ENCODE results near the gene SF3B1.
A peak's percentile ranks its signal among the peaks of the same experiment; 100 is the strongest.
"Not testable (repeated sequence)": the region's sequence is repeated elsewhere in the genome, so short reads cannot be mapped to it uniquely, and the experiment has no call there.

The SF3B1 gene

GRCh38 chr2:197434541-197435513, at the start of gene SF3B1:
TSS of gene SF3B1 (minus strand) at chr2:197435028. CDS start at chr2:197434999, 29 bp downstream.
- peak within 1 kb of the TSS; percentile 85 to 100 (median 96) for H3K27ac ChIP-seq

GRCh38 chr2:197484248-197484647, 49.4 kb upstream of the SF3B1 start:
- H3K27ac ChIP-seq, H3K4me3 ChIP-seq: not testable (repeated sequence)

More at GRCh38 chr2:197434541-197435513, at the start of gene SF3B1:
- H3K4me3 ChIP-seq: peak within 1 kb of the TSS; percentile 61 to 99 (median 88)

GRCh38 chr2:197480165-197481036, 45.6 kb upstream of the SF3B1 start:
- H3K27ac ChIP-seq: no peak overlapping the region

GRCh38 chr2:197477797-197478196, 43.0 kb upstream of the SF3B1 start:
- no peak overlapping the region for H3K27ac ChIP-seq
- H3K4me3 ChIP-seq: no peak overlapping the region

More at GRCh38 chr2:197480165-197481036, 45.6 kb upstream of the SF3B1 start:
- H3K4me3 ChIP-seq: no peak overlapping the region

- H3K4me3 ChIP-seq: no peak overlapping the region
- H3K27ac ChIP-seq: no peak overlapping the region
Observed at GRCh38 chr2:197472166-197472565, 37.3 kb upstream of the SF3B1 start.

- Histone ChIP-seq H3K27ac (no peak overlapping the region), H3K4me3 (no peak overlapping the region)
Observed at GRCh38 chr2:197464175-197464574, 29.3 kb upstream of the SF3B1 start.

- Histone ChIP-seq H3K27ac (no peak overlapping the region), H3K4me3 (no peak overlapping the region)
Observed at GRCh38 chr2:197461057-197461456, 26.2 kb upstream of the SF3B1 start.

- Histone ChIP-seq H3K4me3 (no peak overlapping the region), H3K27ac (peak overlapping the region in 1 of 21 experiments; percentile 6)
Observed at GRCh38 chr2:197460649-197461048, 25.8 kb upstream of the SF3B1 start.

GRCh38 chr2:197455428-197455827, 20.6 kb upstream of the SF3B1 start:
- H3K4me3 ChIP-seq: no peak overlapping the region
- peak overlapping the region in 1 of 21 experiments; percentile 100 for H3K27ac ChIP-seq

- Histone ChIP-seq H3K27ac (peak overlapping the region in 4 of 21 experiments; percentile 98 to 100 (median 100)), H3K4me3 (peak overlapping the region in 5 of 7 experiments; percentile 62 to 94 (median 78))
Observed at GRCh38 chr2:197454923-197455322, 20.1 kb upstream of the SF3B1 start.

- Histone ChIP-seq H3K4me3 (peak overlapping the region; percentile 62 to 94 (median 78)), H3K27ac (peak overlapping the region; percentile 94 to 100 (median 99))
Observed at GRCh38 chr2:197453914-197454398, 19.1 kb upstream of the SF3B1 start.

GRCh38 chr2:197453123-197453913, 18.5 kb upstream of the SF3B1 start, which contains the start of gene COQ10B:
TSS of gene COQ10B (plus strand) at chr2:197453552. CDS start at chr2:197453561, 9 bp downstream.
- peak within 1 kb of the TSS; percentile 94 to 100 (median 99) for H3K27ac ChIP-seq
- H3K4me3 ChIP-seq: peak within 1 kb of the TSS; percentile 62 to 94 (median 78)

- H3K27ac ChIP-seq: peak overlapping the region in 20 of 21 experiments; percentile 84 to 100 (median 96)
- H3K4me3 ChIP-seq: peak overlapping the region; percentile 62 to 94 (median 78)
Observed at GRCh38 chr2:197452754-197453122, 17.9 kb upstream of the SF3B1 start.

- H3K4me3 ChIP-seq, H3K27ac ChIP-seq: not testable (repeated sequence)
Observed at GRCh38 chr2:197450935-197451358, 16.1 kb upstream of the SF3B1 start.

- no peak overlapping the region for H3K27ac ChIP-seq
- H3K4me3 ChIP-seq: peak overlapping the region in 1 of 7 experiments; percentile 14
Observed at GRCh38 chr2:197450465-197450864, 15.6 kb upstream of the SF3B1 start.

GRCh38 chr2:197446844-197447243, 12.0 kb upstream of the SF3B1 start:
- Histone ChIP-seq H3K27ac (no peak overlapping the region), H3K4me3 (no peak overlapping the region)

GRCh38 chr2:197445746-197446145, 10.9 kb upstream of the SF3B1 start:
- Histone ChIP-seq H3K4me3 (no peak overlapping the region), H3K27ac (no peak overlapping the region)

- Histone ChIP-seq H3K4me3 (no peak overlapping the region), H3K27ac (peak overlapping the region in 1 of 21 experiments; percentile 22)
Observed at GRCh38 chr2:197442857-197443256, 8.0 kb upstream of the SF3B1 start.

- no peak overlapping the region for H3K27ac ChIP-seq
- no peak overlapping the region for H3K4me3 ChIP-seq
Observed at GRCh38 chr2:197437380-197437779, 2.6 kb upstream of the SF3B1 start.

Measured in skin epidermis (tissue), 12 donors.